CD4-positive, alpha-beta T cell treated with Interleukin-17A for 4 hours (primary cell): ENCODE results near the gene SMURF1.

Experiments used
- DNase-seq: peaks from one replicate; pipeline ENCODE4 v3.0.0-alpha.2; 2020; ENCODE audit warnings: mixed read lengths

The SMURF1 gene

DNA sequence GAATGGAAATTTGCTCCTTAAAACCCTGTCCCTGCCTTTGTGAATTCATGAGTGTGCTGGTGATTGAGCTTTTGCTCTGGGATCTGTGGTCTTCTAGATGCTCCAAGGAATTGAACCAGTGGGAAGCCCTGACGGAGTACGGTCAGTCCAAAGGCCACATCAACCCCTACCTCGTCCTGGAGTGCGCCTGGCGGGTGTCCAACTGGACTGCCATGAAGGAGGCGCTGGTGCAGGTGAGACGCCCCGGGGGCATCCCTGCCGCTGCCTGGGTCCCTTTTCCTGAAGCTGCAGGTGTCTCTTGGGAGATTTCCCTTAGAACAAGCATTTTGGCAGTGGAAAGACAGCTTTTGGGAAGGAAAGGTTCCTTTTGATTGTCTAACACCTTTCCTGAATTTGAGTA is 165.2 kb downstream of the SMURF1 start:
- DNase-seq: no peak
